Measurements from ENCODE around the gene UMAD1.

Gene UMAD1

GRCh38 chr7:7766671-7767070 lies 126.1 kb downstream of the UMAD1 start:
- DNase-seq (ENCODE audit: extremely low spot score) = no peak
- ChIA-PET POLR2A (interaction anchor here (0.6 kb wide), 1 partner anchor 53 kb away, joined by 4 read pairs; no protein-coding TSS in a partner anchor), CTCF (interaction anchor here (1.8 kb wide), 1 partner anchor 86 kb away, joined by 4 read pairs; no protein-coding TSS in a partner anchor)
- no peak for TF ChIP-seq CTCF (IDR thresholded peaks at IDR 0.05; ENCODE audit: control extremely low read depth, extremely low read depth, low read depth, missing control alignments)

- POLR2A ChIA-PET = no interaction called here
- CTCF ChIA-PET = interaction anchor here (1.6 to 1.7 kb wide), 3 partner anchors 9 to 59 kb away, joined by 4 to 8 read pairs (median 7); no protein-coding TSS in a partner anchor
- TF ChIP-seq CTCF (IDR thresholded peaks at IDR 0.05; ENCODE audit: control extremely low read depth, extremely low read depth, low read depth, missing control alignments) = no peak
These were observed 128.6 kb downstream of the UMAD1 start for GRCh38 chr7:7768977-7769709.

GRCh38 chr7:7769710-7770627 lies 129.4 kb downstream of the UMAD1 start:
- CTCF ChIA-PET = interaction anchor here (1.6 to 1.7 kb wide), 3 partner anchors 10 to 58 kb away, joined by 4 to 8 read pairs (median 7); no protein-coding TSS in a partner anchor
- no peak for TF ChIP-seq CTCF (IDR thresholded peaks at IDR 0.05; ENCODE audit: control extremely low read depth, extremely low read depth, low read depth, missing control alignments)
- POLR2A ChIA-PET = no interaction called here

More at GRCh38 chr7:7768977-7769709, 128.6 kb downstream of the UMAD1 start:
- no peak for DNase-seq (ENCODE audit: extremely low spot score)

GRCh38 chr7:7771452-7771851 lies 130.9 kb downstream of the UMAD1 start:
- DNase-seq (ENCODE audit: extremely low spot score) = no peak
- TF ChIP-seq CTCF (IDR thresholded peaks at IDR 0.05; ENCODE audit: control extremely low read depth, extremely low read depth, low read depth, missing control alignments) = no peak
- POLR2A ChIA-PET = no interaction called here
- CTCF ChIA-PET = interaction anchor here (0.9 to 1.6 kb wide), 2 partner anchors 10 to 90 kb away, joined by 3 to 10 read pairs; no protein-coding TSS in a partner anchor

More at GRCh38 chr7:7769710-7770627, 129.4 kb downstream of the UMAD1 start:
- DNase-seq (ENCODE audit: extremely low spot score) = no peak

GRCh38 chr7:7772397-7772821 lies 131.9 kb downstream of the UMAD1 start:
- POLR2A ChIA-PET = no interaction called here
- CTCF ChIA-PET = interaction anchor here (1.2 to 1.4 kb wide), 2 partner anchors 12 to 91 kb away, joined by 3 read pairs; no protein-coding TSS in a partner anchor

More at GRCh38 chr7:7772397-7772821, 131.9 kb downstream of the UMAD1 start:
- no peak for DNase-seq (ENCODE audit: extremely low spot score)
- TF ChIP-seq CTCF (IDR thresholded peaks at IDR 0.05; ENCODE audit: control extremely low read depth, extremely low read depth, low read depth, missing control alignments) = no peak
